ENCODE data around the gene UNC45A.
"Not testable (repeated sequence)": the region's sequence is repeated elsewhere in the genome, so short reads cannot be mapped to it uniquely, and the experiment has no call there.

UNC45A gene

GRCh38 chr15:90903733-90904536, 31.1 kb upstream of the UNC45A start:
- in situ Hi-C loops (cut with HindIII; ENCODE audit: low sequenced_read_pairs), result no loop called here

- in situ Hi-C loops (cut with HindIII; ENCODE audit: low sequenced_read_pairs), result no loop called here
These were observed 30.3 kb upstream of the UNC45A start for GRCh38 chr15:90904746-90905145.

GRCh38 chr15:90905306-90906180, 29.5 kb upstream of the UNC45A start:
- in situ Hi-C loops (cut with HindIII; ENCODE audit: low sequenced_read_pairs), result no loop called here

- in situ Hi-C loops (cut with HindIII; ENCODE audit: low sequenced_read_pairs), result no loop called here
These were observed 28.8 kb upstream of the UNC45A start for GRCh38 chr15:90906181-90906849.

GRCh38 chr15:90907051-90907660, 27.9 kb upstream of the UNC45A start:
- in situ Hi-C loops (cut with HindIII; ENCODE audit: low sequenced_read_pairs), result no loop called here

- in situ Hi-C loops (cut with HindIII; ENCODE audit: low sequenced_read_pairs), result no loop called here
These were observed 27.1 kb upstream of the UNC45A start for GRCh38 chr15:90907838-90908507.

GRCh38 chr15:90909449-90909848, 25.6 kb upstream of the UNC45A start:
- in situ Hi-C loops (cut with HindIII; ENCODE audit: low sequenced_read_pairs), result not testable (repeated sequence)

- in situ Hi-C loops (cut with HindIII; ENCODE audit: low sequenced_read_pairs), result no loop called here
These were observed 25.1 kb upstream of the UNC45A start for GRCh38 chr15:90909976-90910375.

- in situ Hi-C loops (cut with HindIII; ENCODE audit: low sequenced_read_pairs), result no loop called here
These were observed 24.4 kb upstream of the UNC45A start for GRCh38 chr15:90910441-90911301.

GRCh38 chr15:90911302-90911623, 23.8 kb upstream of the UNC45A start:
- in situ Hi-C loops (cut with HindIII; ENCODE audit: low sequenced_read_pairs), result no loop called here

GRCh38 chr15:90911906-90912769, 22.9 kb upstream of the UNC45A start:
- in situ Hi-C loops (cut with HindIII; ENCODE audit: low sequenced_read_pairs), result no loop called here

GRCh38 chr15:90912770-90913075, 22.4 kb upstream of the UNC45A start:
- in situ Hi-C loops (cut with HindIII; ENCODE audit: low sequenced_read_pairs), result no loop called here

GRCh38 chr15:90913398-90913944, 21.6 kb upstream of the UNC45A start:
- in situ Hi-C loops (cut with HindIII; ENCODE audit: low sequenced_read_pairs), result no loop called here

- in situ Hi-C loops (cut with HindIII; ENCODE audit: low sequenced_read_pairs), result no loop called here
These were observed 20.6 kb upstream of the UNC45A start for GRCh38 chr15:90914305-90915080.

GRCh38 chr15:90915216-90915807, 19.8 kb upstream of the UNC45A start:
- in situ Hi-C loops (cut with HindIII; ENCODE audit: low sequenced_read_pairs), result no loop called here

- in situ Hi-C loops (cut with HindIII; ENCODE audit: low sequenced_read_pairs), result no loop called here
These were observed 19.2 kb upstream of the UNC45A start for GRCh38 chr15:90915808-90916440.

GRCh38 chr15:90916461-90916860, 18.6 kb upstream of the UNC45A start:
- in situ Hi-C loops (cut with HindIII; ENCODE audit: low sequenced_read_pairs), result no loop called here

Data from endothelial cell of hepatic sinusoid (primary cell).